GM23338 (cell line): ENCODE data around the gene THY1. TPM values are rescaled to one million over a fixed set of nuclear protein-coding genes. Genes with fewer than 3 reads are reported as not detected.

Experiments
- ATAC-seq: fragments of 200-7000 bp; cut with Tn5 transposase; 3 replicates; pipeline ENCODE4 v1.9.1; 2020
- DNase-seq: peaks from one replicate; pipeline ENCODE4 v3.0.0-alpha.2; 2015; ENCODE audit warnings: low spot score
- H2AFZ ChIP-seq: fragments of 200-600 bp; sonication (generic); 2 replicates; pipeline ENCODE4 v1.8.0; 2016; ENCODE audit warnings: antibody characterized with exemption, mild to moderate bottlenecking, moderate library complexity
- H3F3A ChIP-seq: fragments of 200-600 bp; sonication (generic); replicated peaks from 2 replicates; pipeline ENCODE4 v1.8.0; 2017; ENCODE audit warnings: antibody characterized with exemption, mixed run types, low read depth
- H3K27ac ChIP-seq: fragments of 200-600 bp; sonication (generic); 2 replicates; pipeline ENCODE4 v1.6.1; 2016; ENCODE audit warnings: low read depth
- H3K27me3 ChIP-seq: fragments of 200-600 bp; sonication (generic); 2 replicates; pipeline ENCODE4 v1.8.0; 2016; ENCODE audit warnings: mild to moderate bottlenecking, mixed run types, moderate library complexity; ENCODE audit not compliant: insufficient read depth
- H3K36me3 ChIP-seq: fragments of 200-600 bp; sonication (generic); 2 replicates; pipeline ENCODE4 v1.8.0; 2016; ENCODE audit warnings: mild to moderate bottlenecking; ENCODE audit not compliant: insufficient read depth
- H3K4me1 ChIP-seq: fragments of 200-600 bp; sonication (generic); 2 replicates; pipeline ENCODE4 v1.8.0; 2016; ENCODE audit warnings: mild to moderate bottlenecking, moderate library complexity; ENCODE audit not compliant: insufficient read depth
- H3K4me2 ChIP-seq: fragments of 200-600 bp; sonication (generic); 2 replicates; pipeline ENCODE4 v1.7.1; 2017; ENCODE audit warnings: mixed run types
- H3K4me3 ChIP-seq: fragments of 200-600 bp; sonication (generic); 2 replicates; pipeline ENCODE4 v1.6.1; 2016; ENCODE audit warnings: mixed run types
- H3K79me2 ChIP-seq: fragments of 200-600 bp; sonication (generic); replicated peaks from 2 replicates; pipeline ENCODE4 v1.8.0; 2017; ENCODE audit warnings: mild to moderate bottlenecking; ENCODE audit not compliant: insufficient read depth
- H3K9me2 ChIP-seq: fragments of 200-600 bp; sonication (generic); 2 replicates; pipeline ENCODE4 v1.8.0; 2017; ENCODE audit not compliant: insufficient read depth
- H4K20me1 ChIP-seq: fragments of 200-600 bp; sonication (generic); replicated peaks from 2 replicates; pipeline ENCODE4 v1.8.0; 2017; ENCODE audit warnings: mild to moderate bottlenecking; ENCODE audit not compliant: insufficient read depth
- H3K27ac Mint-ChIP-seq: 2 replicates; pipeline ENCODE4 v1.8.0; 2020; ENCODE audit warnings: inconsistent platforms, mild to moderate bottlenecking, moderate library complexity, mixed read lengths
- H3K27me3 Mint-ChIP-seq: 3 replicates; pipeline ENCODE4 v1.8.0; 2022; ENCODE audit warnings: low read depth, mild to moderate bottlenecking, moderate library complexity, mixed read lengths, inconsistent platforms; ENCODE audit not compliant: insufficient read depth, poor library complexity
- H3K36me3 Mint-ChIP-seq: 3 replicates; pipeline ENCODE4 v1.8.0; 2021; ENCODE audit warnings: low read depth, mild to moderate bottlenecking, inconsistent platforms, moderate library complexity, mixed read lengths
- H3K4me1 Mint-ChIP-seq: 3 replicates; pipeline ENCODE4 v1.8.0; 2020; ENCODE audit warnings: mild to moderate bottlenecking, inconsistent platforms, mixed read lengths
- H3K4me3 Mint-ChIP-seq: 3 replicates; pipeline ENCODE4 v1.8.0; 2021; ENCODE audit warnings: moderate library complexity, mild to moderate bottlenecking, inconsistent platforms, mixed read lengths
- H3K9me3 Mint-ChIP-seq: 3 replicates; pipeline ENCODE4 v1.8.0; 2020; ENCODE audit warnings: moderate library complexity, mild to moderate bottlenecking, inconsistent platforms, mixed read lengths
- CREB1 ChIP-seq: fragments of 250-450 bp; sonication (Bioruptor Pico); IDR thresholded peaks from 2 replicates; pipeline ENCODE4 v1.5.0; 2020; ENCODE audit warnings: low read depth, mild to moderate bottlenecking, moderate library complexity
- EZH2 ChIP-seq: fragments of 200-600 bp; sonication (generic); IDR thresholded peaks from one replicate; pipeline ENCODE4 v1.8.0; 2017; ENCODE audit warnings: antibody characterized with exemption, mild to moderate bottlenecking, low read depth; ENCODE audit not compliant: unreplicated experiment
- EZH2phosphoT487 ChIP-seq: fragments of 200-600 bp; sonication (generic); IDR thresholded peaks from one replicate; pipeline ENCODE4 v1.8.1; 2018; ENCODE audit warnings: antibody characterized with exemption; ENCODE audit not compliant: unreplicated experiment
- JUNB ChIP-seq: IDR thresholded peaks from one replicate; pipeline ENCODE4 v1.6.1; 2016; ENCODE audit warnings: antibody characterized with exemption; ENCODE audit not compliant: unreplicated experiment
- NANOG ChIP-seq: IDR thresholded peaks from 2 replicates; pipeline ENCODE4 v1.6.1; 2016; ENCODE audit warnings: antibody characterized with exemption, borderline replicate concordance
- POLR2AphosphoS5 ChIP-seq: IDR thresholded peaks from 2 replicates; pipeline ENCODE4 v1.6.1; 2016; ENCODE audit warnings: antibody characterized with exemption, low read depth
- STAT1 ChIP-seq: IDR thresholded peaks from one replicate; pipeline ENCODE4 v1.6.1; 2016; ENCODE audit warnings: antibody characterized with exemption; ENCODE audit not compliant: unreplicated experiment
- ZNF114 ChIP-seq: fragments of 250-450 bp; sonication (Bioruptor Pico); IDR thresholded peaks from 2 replicates; pipeline ENCODE4 v1.5.0; 2020; ENCODE audit warnings: mild to moderate bottlenecking, moderate library complexity
- ZNF331 ChIP-seq: fragments of 250-450 bp; sonication (Bioruptor Pico); IDR thresholded peaks from 2 replicates; pipeline ENCODE4 v1.5.0; 2020; ENCODE audit warnings: low read depth, mild to moderate bottlenecking, moderate library complexity
- polyA plus RNA-seq: library from polyadenylated mRNA; unstranded; fragments of >200 nt; fragmentation: Nextera tagmentation; extraction: Ambion mirVana; gene quantifications from 2 replicates; pipeline ENCODE4 v1.2.1, GENCODE V29; 2016
- total RNA-seq: library from RNA; depleted of rRNA; stranded (reverse); fragments of >200 nt; shearing (Covaris generic); gene quantifications from 2 replicates; pipeline ENCODE4 v1.2.3, GENCODE V29; 2014
- TF ChIP-seq, protein P1 (sequence below): fragments of 250-450 bp; sonication (Bioruptor Pico); IDR thresholded peaks from 2 replicates; pipeline ENCODE4 v1.5.0; 2020; ENCODE audit warnings: mild to moderate bottlenecking, moderate library complexity
- TF ChIP-seq, protein P2 (sequence below), 2 experiments: fragments of 200-600 bp in 1 of 2; sonication (generic) in 1 of 2; conservative IDR thresholded peaks; 2 replicates each; pipeline versions ENCODE4 v1.5.1 to v1.6.1; 2016 to 2017; ENCODE audit warnings: antibody characterized with exemption in 2 of 2, low read depth in 2 of 2, mild to moderate bottlenecking in 2 of 2, moderate library complexity in 1 of 2
- TF ChIP-seq, protein P3 (sequence below): IDR thresholded peaks from 2 replicates; pipeline ENCODE4 v1.6.1; 2016; ENCODE audit warnings: antibody characterized with exemption
- TF ChIP-seq, protein P4 (sequence below): IDR thresholded peaks from one replicate; pipeline ENCODE4 v1.6.1; 2018; ENCODE audit warnings: antibody characterized with exemption; ENCODE audit not compliant: unreplicated experiment

Gene THY1
- total and polyA plus RNA-seq, 2 experiments from 2014 or later = 490 to 597 TPM

DNA sequence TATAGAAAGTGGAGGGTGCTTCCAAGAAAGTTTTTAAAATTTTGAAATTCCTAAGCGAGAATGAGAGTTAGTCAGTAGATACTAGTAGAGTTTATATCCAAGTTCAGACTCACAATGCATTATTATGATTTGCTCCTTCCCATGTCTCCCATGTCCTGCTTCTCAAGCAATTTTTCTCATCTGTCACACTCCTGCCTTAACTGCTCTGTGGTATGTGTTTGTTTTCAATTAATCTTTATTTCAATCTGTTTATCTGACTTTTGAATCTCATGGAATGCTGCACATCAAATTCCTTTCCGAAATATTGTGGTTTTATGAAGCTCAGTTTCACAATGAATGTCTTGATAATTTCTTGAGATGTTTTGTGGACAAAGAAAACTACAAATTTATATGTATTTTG lies 18.1 kb downstream of the THY1 start:
- Mint-ChIP-seq H3K9me3 (no peaks in the 10 kb centered on the region; the same call in 2 of the 3 replicates), H3K36me3 (no peaks in the 10 kb centered on the region; the same call in 2 of the 3 replicates), H3K4me3 (no peak overlapping the region), H3K4me1 (no peaks in the 10 kb centered on the region), H3K27me3 (peaks cover 4% of the 10 kb centered on the region), H3K27ac (no peak overlapping the region)
- ATAC-seq (no peak), DNase-seq (no peak)
- Histone ChIP-seq H3K79me2 (no peaks in the 10 kb centered on the region), H3K27ac (no peak overlapping the region), H3K4me1 (no peaks in the 10 kb centered on the region; the same call in 1 of the 2 replicates), H3K4me2 (no peak overlapping the region), H3K36me3 (no peaks in the 10 kb centered on the region), H4K20me1 (no peaks in the 10 kb centered on the region; the same call in 1 of the 2 replicates), H2AFZ (no peak overlapping the region), H3F3A (no peaks in the 10 kb centered on the region), H3K4me3 (no peak overlapping the region), H3K27me3 (no peaks in the 10 kb centered on the region), H3K9me2 (no peaks in the 10 kb centered on the region)
- TF ChIP-seq, protein P1, sequence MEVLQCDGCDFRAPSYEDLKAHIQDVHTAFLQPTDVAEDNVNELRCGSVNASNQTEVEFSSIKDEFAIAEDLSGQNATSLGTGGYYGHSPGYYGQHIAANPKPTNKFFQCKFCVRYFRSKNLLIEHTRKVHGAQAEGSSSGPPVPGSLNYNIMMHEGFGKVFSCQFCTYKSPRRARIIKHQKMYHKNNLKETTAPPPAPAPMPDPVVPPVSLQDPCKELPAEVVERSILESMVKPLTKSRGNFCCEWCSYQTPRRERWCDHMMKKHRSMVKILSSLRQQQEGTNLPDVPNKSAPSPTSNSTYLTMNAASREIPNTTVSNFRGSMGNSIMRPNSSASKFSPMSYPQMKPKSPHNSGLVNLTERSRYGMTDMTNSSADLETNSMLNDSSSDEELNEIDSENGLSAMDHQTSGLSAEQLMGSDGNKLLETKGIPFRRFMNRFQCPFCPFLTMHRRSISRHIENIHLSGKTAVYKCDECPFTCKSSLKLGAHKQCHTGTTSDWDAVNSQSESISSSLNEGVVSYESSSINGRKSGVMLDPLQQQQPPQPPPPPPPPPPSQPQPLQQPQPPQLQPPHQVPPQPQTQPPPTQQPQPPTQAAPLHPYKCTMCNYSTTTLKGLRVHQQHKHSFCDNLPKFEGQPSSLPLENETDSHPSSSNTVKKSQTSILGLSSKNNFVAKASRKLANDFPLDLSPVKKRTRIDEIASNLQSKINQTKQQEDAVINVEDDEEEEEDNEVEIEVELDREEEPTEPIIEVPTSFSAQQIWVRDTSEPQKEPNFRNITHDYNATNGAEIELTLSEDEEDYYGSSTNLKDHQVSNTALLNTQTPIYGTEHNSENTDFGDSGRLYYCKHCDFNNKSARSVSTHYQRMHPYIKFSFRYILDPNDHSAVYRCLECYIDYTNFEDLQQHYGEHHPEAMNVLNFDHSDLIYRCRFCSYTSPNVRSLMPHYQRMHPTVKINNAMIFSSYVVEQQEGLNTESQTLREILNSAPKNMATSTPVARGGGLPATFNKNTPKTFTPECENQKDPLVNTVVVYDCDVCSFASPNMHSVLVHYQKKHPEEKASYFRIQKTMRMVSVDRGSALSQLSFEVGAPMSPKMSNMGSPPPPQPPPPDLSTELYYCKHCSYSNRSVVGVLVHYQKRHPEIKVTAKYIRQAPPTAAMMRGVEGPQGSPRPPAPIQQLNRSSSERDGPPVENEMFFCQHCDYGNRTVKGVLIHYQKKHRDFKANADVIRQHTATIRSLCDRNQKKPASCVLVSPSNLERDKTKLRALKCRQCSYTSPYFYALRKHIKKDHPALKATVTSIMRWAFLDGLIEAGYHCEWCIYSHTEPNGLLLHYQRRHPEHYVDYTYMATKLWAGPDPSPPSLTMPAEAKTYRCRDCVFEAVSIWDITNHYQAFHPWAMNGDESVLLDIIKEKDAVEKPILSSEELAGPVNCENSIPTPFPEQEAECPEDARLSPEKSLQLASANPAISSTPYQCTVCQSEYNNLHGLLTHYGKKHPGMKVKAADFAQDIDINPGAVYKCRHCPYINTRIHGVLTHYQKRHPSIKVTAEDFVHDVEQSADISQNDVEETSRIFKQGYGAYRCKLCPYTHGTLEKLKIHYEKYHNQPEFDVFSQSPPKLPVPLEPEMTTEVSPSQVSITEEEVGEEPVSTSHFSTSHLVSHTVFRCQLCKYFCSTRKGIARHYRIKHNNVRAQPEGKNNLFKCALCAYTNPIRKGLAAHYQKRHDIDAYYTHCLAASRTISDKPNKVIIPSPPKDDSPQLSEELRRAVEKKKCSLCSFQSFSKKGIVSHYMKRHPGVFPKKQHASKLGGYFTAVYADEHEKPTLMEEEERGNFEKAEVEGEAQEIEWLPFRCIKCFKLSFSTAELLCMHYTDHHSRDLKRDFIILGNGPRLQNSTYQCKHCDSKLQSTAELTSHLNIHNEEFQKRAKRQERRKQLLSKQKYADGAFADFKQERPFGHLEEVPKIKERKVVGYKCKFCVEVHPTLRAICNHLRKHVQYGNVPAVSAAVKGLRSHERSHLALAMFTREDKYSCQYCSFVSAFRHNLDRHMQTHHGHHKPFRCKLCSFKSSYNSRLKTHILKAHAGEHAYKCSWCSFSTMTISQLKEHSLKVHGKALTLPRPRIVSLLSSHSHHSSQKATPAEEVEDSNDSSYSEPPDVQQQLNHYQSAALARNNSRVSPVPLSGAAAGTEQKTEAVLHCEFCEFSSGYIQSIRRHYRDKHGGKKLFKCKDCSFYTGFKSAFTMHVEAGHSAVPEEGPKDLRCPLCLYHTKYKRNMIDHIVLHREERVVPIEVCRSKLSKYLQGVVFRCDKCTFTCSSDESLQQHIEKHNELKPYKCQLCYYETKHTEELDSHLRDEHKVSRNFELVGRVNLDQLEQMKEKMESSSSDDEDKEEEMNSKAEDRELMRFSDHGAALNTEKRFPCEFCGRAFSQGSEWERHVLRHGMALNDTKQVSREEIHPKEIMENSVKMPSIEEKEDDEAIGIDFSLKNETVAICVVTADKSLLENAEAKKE (CRISPR knock-in tag) = no peak
- no peak for TF ChIP-seq ZNF331 (CRISPR knock-in tag)
- no peak for TF ChIP-seq NANOG
- no peak for TF ChIP-seq POLR2AphosphoS5
- TF ChIP-seq EZH2phosphoT487 = no peak
- TF ChIP-seq, protein P2, sequence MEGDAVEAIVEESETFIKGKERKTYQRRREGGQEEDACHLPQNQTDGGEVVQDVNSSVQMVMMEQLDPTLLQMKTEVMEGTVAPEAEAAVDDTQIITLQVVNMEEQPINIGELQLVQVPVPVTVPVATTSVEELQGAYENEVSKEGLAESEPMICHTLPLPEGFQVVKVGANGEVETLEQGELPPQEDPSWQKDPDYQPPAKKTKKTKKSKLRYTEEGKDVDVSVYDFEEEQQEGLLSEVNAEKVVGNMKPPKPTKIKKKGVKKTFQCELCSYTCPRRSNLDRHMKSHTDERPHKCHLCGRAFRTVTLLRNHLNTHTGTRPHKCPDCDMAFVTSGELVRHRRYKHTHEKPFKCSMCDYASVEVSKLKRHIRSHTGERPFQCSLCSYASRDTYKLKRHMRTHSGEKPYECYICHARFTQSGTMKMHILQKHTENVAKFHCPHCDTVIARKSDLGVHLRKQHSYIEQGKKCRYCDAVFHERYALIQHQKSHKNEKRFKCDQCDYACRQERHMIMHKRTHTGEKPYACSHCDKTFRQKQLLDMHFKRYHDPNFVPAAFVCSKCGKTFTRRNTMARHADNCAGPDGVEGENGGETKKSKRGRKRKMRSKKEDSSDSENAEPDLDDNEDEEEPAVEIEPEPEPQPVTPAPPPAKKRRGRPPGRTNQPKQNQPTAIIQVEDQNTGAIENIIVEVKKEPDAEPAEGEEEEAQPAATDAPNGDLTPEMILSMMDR (conservative IDR thresholded peaks at IDR 0.05; ENCODE audit: low read depth in 2 of 2) = no peak
- TF ChIP-seq CREB1 (CRISPR knock-in tag) = no peak
- TF ChIP-seq, protein P3, sequence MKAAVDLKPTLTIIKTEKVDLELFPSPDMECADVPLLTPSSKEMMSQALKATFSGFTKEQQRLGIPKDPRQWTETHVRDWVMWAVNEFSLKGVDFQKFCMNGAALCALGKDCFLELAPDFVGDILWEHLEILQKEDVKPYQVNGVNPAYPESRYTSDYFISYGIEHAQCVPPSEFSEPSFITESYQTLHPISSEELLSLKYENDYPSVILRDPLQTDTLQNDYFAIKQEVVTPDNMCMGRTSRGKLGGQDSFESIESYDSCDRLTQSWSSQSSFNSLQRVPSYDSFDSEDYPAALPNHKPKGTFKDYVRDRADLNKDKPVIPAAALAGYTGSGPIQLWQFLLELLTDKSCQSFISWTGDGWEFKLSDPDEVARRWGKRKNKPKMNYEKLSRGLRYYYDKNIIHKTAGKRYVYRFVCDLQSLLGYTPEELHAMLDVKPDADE = no peak
- TF ChIP-seq ZNF114 = no peak
- no peak for TF ChIP-seq STAT1
- TF ChIP-seq, protein P4, sequence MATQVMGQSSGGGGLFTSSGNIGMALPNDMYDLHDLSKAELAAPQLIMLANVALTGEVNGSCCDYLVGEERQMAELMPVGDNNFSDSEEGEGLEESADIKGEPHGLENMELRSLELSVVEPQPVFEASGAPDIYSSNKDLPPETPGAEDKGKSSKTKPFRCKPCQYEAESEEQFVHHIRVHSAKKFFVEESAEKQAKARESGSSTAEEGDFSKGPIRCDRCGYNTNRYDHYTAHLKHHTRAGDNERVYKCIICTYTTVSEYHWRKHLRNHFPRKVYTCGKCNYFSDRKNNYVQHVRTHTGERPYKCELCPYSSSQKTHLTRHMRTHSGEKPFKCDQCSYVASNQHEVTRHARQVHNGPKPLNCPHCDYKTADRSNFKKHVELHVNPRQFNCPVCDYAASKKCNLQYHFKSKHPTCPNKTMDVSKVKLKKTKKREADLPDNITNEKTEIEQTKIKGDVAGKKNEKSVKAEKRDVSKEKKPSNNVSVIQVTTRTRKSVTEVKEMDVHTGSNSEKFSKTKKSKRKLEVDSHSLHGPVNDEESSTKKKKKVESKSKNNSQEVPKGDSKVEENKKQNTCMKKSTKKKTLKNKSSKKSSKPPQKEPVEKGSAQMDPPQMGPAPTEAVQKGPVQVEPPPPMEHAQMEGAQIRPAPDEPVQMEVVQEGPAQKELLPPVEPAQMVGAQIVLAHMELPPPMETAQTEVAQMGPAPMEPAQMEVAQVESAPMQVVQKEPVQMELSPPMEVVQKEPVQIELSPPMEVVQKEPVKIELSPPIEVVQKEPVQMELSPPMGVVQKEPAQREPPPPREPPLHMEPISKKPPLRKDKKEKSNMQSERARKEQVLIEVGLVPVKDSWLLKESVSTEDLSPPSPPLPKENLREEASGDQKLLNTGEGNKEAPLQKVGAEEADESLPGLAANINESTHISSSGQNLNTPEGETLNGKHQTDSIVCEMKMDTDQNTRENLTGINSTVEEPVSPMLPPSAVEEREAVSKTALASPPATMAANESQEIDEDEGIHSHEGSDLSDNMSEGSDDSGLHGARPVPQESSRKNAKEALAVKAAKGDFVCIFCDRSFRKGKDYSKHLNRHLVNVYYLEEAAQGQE = no peak
- no peak for TF ChIP-seq JUNB
- no peak for TF ChIP-seq EZH2
